ENCODE measurements around the gene MTERF4.

DNA sequence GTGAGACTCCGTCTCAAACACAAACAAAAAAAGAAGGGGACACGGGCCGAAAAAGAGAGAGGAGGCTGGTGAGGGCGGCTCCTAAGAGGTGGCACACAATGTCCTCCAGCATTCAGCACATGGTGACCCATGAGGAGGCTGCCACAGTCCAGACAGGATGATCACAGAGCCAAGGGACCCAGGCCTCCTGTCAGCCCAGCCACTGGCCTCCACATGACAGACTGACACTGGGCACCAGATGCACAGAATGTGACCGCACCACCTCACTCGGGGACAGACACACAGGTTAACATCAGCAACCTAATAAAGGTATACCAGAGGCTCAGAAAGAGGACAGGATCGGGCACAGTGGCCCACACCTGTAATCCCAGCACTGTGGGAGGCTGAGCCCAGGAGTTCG lies 26.2 kb upstream of the MTERF4 start:
- TF ChIP-seq, protein P1, sequence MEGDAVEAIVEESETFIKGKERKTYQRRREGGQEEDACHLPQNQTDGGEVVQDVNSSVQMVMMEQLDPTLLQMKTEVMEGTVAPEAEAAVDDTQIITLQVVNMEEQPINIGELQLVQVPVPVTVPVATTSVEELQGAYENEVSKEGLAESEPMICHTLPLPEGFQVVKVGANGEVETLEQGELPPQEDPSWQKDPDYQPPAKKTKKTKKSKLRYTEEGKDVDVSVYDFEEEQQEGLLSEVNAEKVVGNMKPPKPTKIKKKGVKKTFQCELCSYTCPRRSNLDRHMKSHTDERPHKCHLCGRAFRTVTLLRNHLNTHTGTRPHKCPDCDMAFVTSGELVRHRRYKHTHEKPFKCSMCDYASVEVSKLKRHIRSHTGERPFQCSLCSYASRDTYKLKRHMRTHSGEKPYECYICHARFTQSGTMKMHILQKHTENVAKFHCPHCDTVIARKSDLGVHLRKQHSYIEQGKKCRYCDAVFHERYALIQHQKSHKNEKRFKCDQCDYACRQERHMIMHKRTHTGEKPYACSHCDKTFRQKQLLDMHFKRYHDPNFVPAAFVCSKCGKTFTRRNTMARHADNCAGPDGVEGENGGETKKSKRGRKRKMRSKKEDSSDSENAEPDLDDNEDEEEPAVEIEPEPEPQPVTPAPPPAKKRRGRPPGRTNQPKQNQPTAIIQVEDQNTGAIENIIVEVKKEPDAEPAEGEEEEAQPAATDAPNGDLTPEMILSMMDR (IDR thresholded peaks at IDR 0.05; ENCODE audit: low read depth, low read length) = no peak
- TF ChIP-seq, protein P2, sequence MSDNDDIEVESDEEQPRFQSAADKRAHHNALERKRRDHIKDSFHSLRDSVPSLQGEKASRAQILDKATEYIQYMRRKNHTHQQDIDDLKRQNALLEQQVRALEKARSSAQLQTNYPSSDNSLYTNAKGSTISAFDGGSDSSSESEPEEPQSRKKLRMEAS (IDR thresholded peaks at IDR 0.05; ENCODE audit: low read depth, low read length) = no peak
